ENCODE data around the gene SLC20A1. TPM values are rescaled to one million over a fixed set of nuclear protein-coding genes. Genes with fewer than 3 reads are reported as not detected.
A peak's percentile ranks its signal among the peaks of the same experiment; 100 is the strongest.
"Not testable (repeated sequence)": the region's sequence is repeated elsewhere in the genome, so short reads cannot be mapped to it uniquely, and the experiment has no call there.

The SLC20A1 gene
- total RNA-seq, 4 donors from 2014 or later, result 9.4 to 173 (median 148) TPM

GRCh38 chr2:112701052-112701451 lies 55.3 kb downstream of the SLC20A1 start:
- no peaks in the 10 kb centered on the region for H3K36me3 ChIP-seq
- intact Hi-C loops (cut with DNase I; ENCODE audit: low total_unique reads) (no loop called here), in situ Hi-C loops (cut with MboI; ENCODE audit: low pct_ligation_motif_present in 1 of 4, low pct_unique_long_range_greater_than_20kb in 1 of 4, low sequenced_read_pairs in 3 of 4) (no loop called here)
- H3K4me3 ChIP-seq, result no peak overlapping the region
- no peaks in the 10 kb centered on the region for H3K9me3 ChIP-seq
- H3K27me3 ChIP-seq, result no peaks in the 10 kb centered on the region
- H3K4me1 ChIP-seq, result no peaks in the 10 kb centered on the region
- no peak for DNase-seq
- 69 to 90% methylated on average over 2 to 8 of the region's 8 CpGs for WGBS, 2 donors (ENCODE audit: low coverage in 1 of 2)
- peak overlapping the region; percentile 16 to 58 (median 37) for H3K27ac ChIP-seq
- no peak for TF ChIP-seq CTCF (IDR thresholded peaks at IDR 0.05)
- no peak for TF ChIP-seq POLR2AphosphoS5 (IDR thresholded peaks at IDR 0.05)
- no peak for TF ChIP-seq POLR2A (IDR thresholded peaks at IDR 0.05)
- TF ChIP-seq EP300 (IDR thresholded peaks at IDR 0.05; ENCODE audit: low read depth), result no peak

DNA sequence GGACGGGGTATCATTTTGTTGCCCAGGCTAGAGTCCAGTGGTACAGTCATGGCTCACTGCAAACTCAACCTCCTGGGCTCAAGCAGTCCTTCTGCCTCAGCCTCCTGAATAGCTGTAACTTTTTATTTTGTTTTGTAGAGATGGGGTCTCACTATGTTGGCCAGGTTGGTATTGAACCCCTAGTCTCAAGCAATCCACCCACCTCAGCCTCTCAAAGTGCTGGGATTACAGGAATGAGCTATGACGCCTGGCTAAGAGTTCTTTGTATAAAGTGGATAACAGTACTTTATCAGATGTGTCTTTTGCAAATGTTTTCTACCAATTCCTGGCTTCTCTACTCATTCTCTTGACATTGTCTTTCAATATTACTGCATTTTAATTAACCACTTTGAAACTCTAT lies 57.9 kb downstream of the SLC20A1 start:
- H3K9me3 ChIP-seq, result no peaks in the 10 kb centered on the region
- H3K4me3 ChIP-seq, result no peak overlapping the region
- DNase-seq, result no peak
- in situ Hi-C loops (cut with MboI; ENCODE audit: low pct_ligation_motif_present in 1 of 4, low pct_unique_long_range_greater_than_20kb in 1 of 4, low sequenced_read_pairs in 3 of 4), result no loop called here
- no peaks in the 10 kb centered on the region for H3K36me3 ChIP-seq
- TF ChIP-seq POLR2A (IDR thresholded peaks at IDR 0.05), result no peak
- no peak for TF ChIP-seq POLR2AphosphoS5 (IDR thresholded peaks at IDR 0.05)
- no peak for TF ChIP-seq EP300 (IDR thresholded peaks at IDR 0.05; ENCODE audit: low read depth)
- no peak for TF ChIP-seq CTCF (IDR thresholded peaks at IDR 0.05)
- intact Hi-C loops (cut with DNase I; ENCODE audit: low total_unique reads), result no loop called here
- H3K27me3 ChIP-seq, result peaks cover 4% of the 10 kb centered on the region
- H3K27ac ChIP-seq, result no peak overlapping the region
- 70 to 73% methylated on average over 2 of the region's 2 CpGs for WGBS, 2 donors (ENCODE audit: low coverage in 1 of 2)
- H3K4me1 ChIP-seq, result no peaks in the 10 kb centered on the region

GRCh38 chr2:112705575-112705974 lies 59.8 kb downstream of the SLC20A1 start:
- H3K4me1 ChIP-seq, result peaks cover 0 to 4% (median 0%) of the 10 kb centered on the region in 4 donors
- H3K9me3 ChIP-seq, result no peaks in the 10 kb centered on the region
- intact Hi-C loops (cut with DNase I; ENCODE audit: low total_unique reads) (no loop called here), in situ Hi-C loops (cut with MboI; ENCODE audit: low pct_ligation_motif_present in 1 of 4, low pct_unique_long_range_greater_than_20kb in 1 of 4, low sequenced_read_pairs in 3 of 4) (no loop called here)
- no peak overlapping the region for H3K4me3 ChIP-seq
- no peak overlapping the region for H3K27ac ChIP-seq
- DNase-seq, result no peak
- peaks cover 4% of the 10 kb centered on the region for H3K27me3 ChIP-seq
- 68% methylated on average over 4 of the region's 4 CpGs; no CpG with 5 or more reads in 1 of the 2 donors for WGBS, 2 donors (ENCODE audit: low coverage in 1 of 2)
- no peak for TF ChIP-seq CTCF (IDR thresholded peaks at IDR 0.05)
- TF ChIP-seq POLR2A (IDR thresholded peaks at IDR 0.05), result no peak
- TF ChIP-seq EP300 (IDR thresholded peaks at IDR 0.05; ENCODE audit: low read depth), result no peak
- no peak for TF ChIP-seq POLR2AphosphoS5 (IDR thresholded peaks at IDR 0.05)
- H3K36me3 ChIP-seq, result no peaks in the 10 kb centered on the region

GRCh38 chr2:112706170-112706664 lies 60.5 kb downstream of the SLC20A1 start:
- TF ChIP-seq POLR2AphosphoS5 (IDR thresholded peaks at IDR 0.05) (no peak), CTCF (IDR thresholded peaks at IDR 0.05) (no peak), POLR2A (IDR thresholded peaks at IDR 0.05) (no peak)
- Histone ChIP-seq H3K4me1 (peaks cover 0 to 4% (median 0%) of the 10 kb centered on the region in 4 donors), H3K36me3 (no peaks in the 10 kb centered on the region), H3K4me3 (no peak overlapping the region), H3K27me3 (peaks cover 4% of the 10 kb centered on the region), H3K27ac (no peak overlapping the region), H3K9me3 (no peaks in the 10 kb centered on the region)
- intact Hi-C loops (cut with DNase I; ENCODE audit: low total_unique reads), result no loop called here
- no peak for DNase-seq
- in situ Hi-C loops (cut with MboI; ENCODE audit: low pct_ligation_motif_present in 1 of 4, low pct_unique_long_range_greater_than_20kb in 1 of 4, low sequenced_read_pairs in 3 of 4), result no loop called here
- whole genome bisulfite sequencing, 2 donors (ENCODE audit: low coverage in 1 of 2), result 48 to 49% methylated on average over 3 to 5 of the region's 5 CpGs

DNA sequence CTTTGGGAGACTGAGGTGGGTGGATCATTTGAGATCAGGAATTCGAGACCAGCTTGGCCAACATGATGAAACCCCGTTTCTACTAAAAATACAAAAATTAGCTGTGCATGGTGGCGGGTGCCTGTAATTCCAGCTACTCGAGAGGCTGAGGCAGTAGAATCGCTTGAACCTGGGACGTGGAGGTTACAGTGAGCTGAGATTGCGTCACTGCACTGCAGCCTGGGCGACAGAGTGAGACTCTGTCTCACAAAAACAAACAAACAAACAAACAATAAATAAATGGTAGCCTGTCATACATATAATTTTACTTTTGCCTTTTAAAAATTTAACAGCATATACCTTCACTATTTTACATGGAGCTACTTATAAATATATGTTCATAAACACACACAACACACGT lies 61.2 kb downstream of the SLC20A1 start:
- H3K4me3 ChIP-seq; H3K4me1 ChIP-seq; H3K36me3 ChIP-seq; H3K27ac ChIP-seq; in situ Hi-C loops (cut with MboI; ENCODE audit: low pct_ligation_motif_present in 1 of 4, low pct_unique_long_range_greater_than_20kb in 1 of 4, low sequenced_read_pairs in 3 of 4); H3K9me3 ChIP-seq; intact Hi-C loops (cut with DNase I; ENCODE audit: low total_unique reads); H3K27me3 ChIP-seq; DNase-seq: not testable (repeated sequence)
- WGBS, 2 donors (ENCODE audit: low coverage in 1 of 2), result 81 to 84% methylated on average over 9 of the region's 9 CpGs
